ENCODE measurements around the gene NRXN3. TPM values are rescaled to one million over a fixed set of nuclear protein-coding genes. Genes with fewer than 3 reads are reported as not detected.

NRXN3 gene
- total RNA-seq, 4 donors from 2014 or later: 0.04 to 0.16 TPM; not detected in 2

DNA sequence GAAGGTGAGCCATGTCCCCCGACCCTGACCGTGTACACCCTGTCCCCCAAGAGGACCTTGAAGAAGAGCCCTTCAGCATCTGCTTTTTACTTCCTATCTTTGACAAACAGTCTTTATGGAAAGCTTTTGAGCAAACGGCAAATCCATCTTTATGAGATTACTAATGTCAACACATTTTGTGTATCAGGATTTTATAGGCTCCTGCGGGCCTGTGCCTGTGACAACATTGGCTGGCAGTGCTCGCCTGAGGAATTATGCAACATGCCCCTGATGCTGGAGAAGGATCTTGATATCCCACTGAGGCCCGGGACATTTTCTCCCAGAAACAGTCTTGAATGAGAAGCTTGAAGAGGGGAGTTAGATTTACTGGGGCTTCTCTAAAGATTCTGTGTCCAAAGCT, 416.5 kb downstream of the NRXN3 start:
- intact Hi-C loops (cut with DNase I; ENCODE audit: low total_unique reads): no loop called here
- no peaks in the 10 kb centered on the region for H3K9me3 ChIP-seq
- TF ChIP-seq, protein P1, sequence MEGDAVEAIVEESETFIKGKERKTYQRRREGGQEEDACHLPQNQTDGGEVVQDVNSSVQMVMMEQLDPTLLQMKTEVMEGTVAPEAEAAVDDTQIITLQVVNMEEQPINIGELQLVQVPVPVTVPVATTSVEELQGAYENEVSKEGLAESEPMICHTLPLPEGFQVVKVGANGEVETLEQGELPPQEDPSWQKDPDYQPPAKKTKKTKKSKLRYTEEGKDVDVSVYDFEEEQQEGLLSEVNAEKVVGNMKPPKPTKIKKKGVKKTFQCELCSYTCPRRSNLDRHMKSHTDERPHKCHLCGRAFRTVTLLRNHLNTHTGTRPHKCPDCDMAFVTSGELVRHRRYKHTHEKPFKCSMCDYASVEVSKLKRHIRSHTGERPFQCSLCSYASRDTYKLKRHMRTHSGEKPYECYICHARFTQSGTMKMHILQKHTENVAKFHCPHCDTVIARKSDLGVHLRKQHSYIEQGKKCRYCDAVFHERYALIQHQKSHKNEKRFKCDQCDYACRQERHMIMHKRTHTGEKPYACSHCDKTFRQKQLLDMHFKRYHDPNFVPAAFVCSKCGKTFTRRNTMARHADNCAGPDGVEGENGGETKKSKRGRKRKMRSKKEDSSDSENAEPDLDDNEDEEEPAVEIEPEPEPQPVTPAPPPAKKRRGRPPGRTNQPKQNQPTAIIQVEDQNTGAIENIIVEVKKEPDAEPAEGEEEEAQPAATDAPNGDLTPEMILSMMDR (IDR thresholded peaks at IDR 0.05 in 4 of 5, conservative IDR thresholded peaks at IDR 0.05 in 1 of 5): no peak
- TF ChIP-seq POLR2A (IDR thresholded peaks at IDR 0.05): no peak
- in situ Hi-C loops (cut with MboI; ENCODE audit: low sequenced_read_pairs in 4 of 4): loop anchor here in 1 of 4 donors (25.0 kb wide), 1 partner anchor 724 kb away; no protein-coding TSS in a partner anchor
- no peak for ATAC-seq
- no peak for DNase-seq
- H3K4me1 ChIP-seq: no peaks in the 10 kb centered on the region
- no peaks in the 10 kb centered on the region for H3K27me3 ChIP-seq
- no peak overlapping the region for H3K27ac ChIP-seq
- H3K36me3 ChIP-seq: no peaks in the 10 kb centered on the region
- H3K4me3 ChIP-seq: no peak overlapping the region

DNA sequence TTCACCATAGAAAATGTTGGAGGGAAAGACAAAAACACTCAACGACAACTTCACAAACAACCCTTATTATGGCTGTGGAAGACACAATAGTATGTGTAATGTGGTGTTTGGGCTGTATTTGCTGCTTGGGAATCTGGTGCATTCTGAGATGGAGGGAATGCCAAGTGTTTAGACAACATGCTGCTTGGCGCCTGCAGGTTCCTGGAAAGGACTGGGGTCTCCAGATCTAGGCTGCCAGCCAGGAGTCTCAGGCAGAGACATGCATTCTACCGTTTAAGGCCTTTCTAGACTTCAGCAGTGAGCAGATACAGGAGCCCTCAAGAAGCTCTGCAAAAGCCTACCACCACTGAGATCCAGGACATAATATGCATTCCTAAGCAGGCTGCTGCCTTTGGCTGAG, 418.7 kb downstream of the NRXN3 start:
- H3K27me3 ChIP-seq: no peaks in the 10 kb centered on the region
- no peaks in the 10 kb centered on the region for H3K9me3 ChIP-seq
- H3K4me3 ChIP-seq: no peak overlapping the region
- in situ Hi-C loops (cut with MboI; ENCODE audit: low sequenced_read_pairs in 4 of 4): loop anchor here in 1 of 4 donors (25.0 kb wide), 1 partner anchor 727 kb away; no protein-coding TSS in a partner anchor
- no peak for DNase-seq
- no peak overlapping the region for H3K27ac ChIP-seq
- no peaks in the 10 kb centered on the region for H3K36me3 ChIP-seq
- TF ChIP-seq, protein P1 (IDR thresholded peaks at IDR 0.05 in 4 of 5, conservative IDR thresholded peaks at IDR 0.05 in 1 of 5): no peak
- TF ChIP-seq POLR2A (IDR thresholded peaks at IDR 0.05): no peak
- no peaks in the 10 kb centered on the region for H3K4me1 ChIP-seq
- intact Hi-C loops (cut with DNase I; ENCODE audit: low total_unique reads): no loop called here
- ATAC-seq: no peak

DNA sequence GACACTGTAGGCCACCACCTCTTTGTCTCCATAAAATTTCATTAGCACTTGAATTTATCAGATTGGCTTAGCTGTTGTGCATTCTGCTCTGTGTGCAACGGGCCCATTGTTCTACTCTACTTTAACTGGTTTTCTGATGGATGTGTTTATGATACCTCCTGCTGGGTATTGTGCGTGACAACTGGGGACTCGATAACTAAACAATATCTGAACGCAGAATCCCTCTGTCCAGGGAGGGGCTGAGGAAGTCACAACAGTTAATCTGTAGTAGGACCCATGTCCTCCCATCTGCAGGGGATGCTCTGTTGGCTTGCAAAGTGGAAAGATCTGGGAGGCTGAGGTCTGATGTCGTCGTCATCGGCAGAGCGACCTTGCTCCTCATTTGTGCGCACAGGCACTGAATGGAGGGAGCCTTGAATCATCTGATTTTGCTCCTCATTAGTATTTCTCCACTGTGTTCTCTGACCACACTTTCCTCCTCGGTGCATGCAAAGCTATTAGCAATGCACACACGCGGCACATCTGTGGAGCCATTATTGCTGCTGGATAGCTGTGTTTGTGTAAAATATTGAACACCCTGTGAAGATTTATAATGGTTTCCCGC, 422.5 kb downstream of the NRXN3 start:
- ATAC-seq: no peak

DNA sequence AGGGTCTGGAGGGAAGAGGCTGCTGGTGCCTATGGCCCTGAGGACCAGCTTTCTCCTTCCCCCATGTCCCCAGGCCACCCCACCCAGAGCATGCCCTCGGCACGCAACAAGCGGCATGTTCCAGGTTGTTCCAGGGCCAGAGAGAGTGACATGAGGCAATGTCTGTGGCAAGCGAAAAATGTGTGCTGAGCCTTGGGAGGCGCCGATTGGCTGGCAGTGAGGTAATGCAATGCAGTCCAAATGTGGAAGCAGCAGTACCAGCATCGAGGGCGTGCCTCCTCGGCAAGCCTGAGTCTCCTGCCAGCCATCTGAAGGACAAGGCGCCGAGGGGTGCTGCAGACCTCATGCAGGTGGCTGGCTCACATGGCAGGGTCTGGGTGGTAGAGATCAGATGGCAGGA, 423.8 kb downstream of the NRXN3 start:
- DNase-seq (peak in 1 of 2 donors; percentile 63), ATAC-seq (peak in 1 of 2 donors; percentile 67)
- in situ Hi-C loops (cut with MboI; ENCODE audit: low sequenced_read_pairs in 4 of 4): loop anchor here in 1 of 4 donors (25.0 kb wide), 1 partner anchor 732 kb away; no protein-coding TSS in a partner anchor

More for the DNA sequence above, 422.5 kb downstream of the NRXN3 start:
- H3K4me1 ChIP-seq: no peaks in the 10 kb centered on the region
- DNase-seq: no peak
- H3K9me3 ChIP-seq: no peaks in the 10 kb centered on the region
- H3K27me3 ChIP-seq: no peaks in the 10 kb centered on the region
- H3K27ac ChIP-seq: no peak overlapping the region
- in situ Hi-C loops (cut with MboI; ENCODE audit: low sequenced_read_pairs in 4 of 4) (loop anchor here in 1 of 4 donors (25.0 kb wide), 1 partner anchor 730 kb away; no protein-coding TSS in a partner anchor), intact Hi-C loops (cut with DNase I; ENCODE audit: low total_unique reads) (no loop called here)
- H3K4me3 ChIP-seq: no peak overlapping the region
- no peaks in the 10 kb centered on the region for H3K36me3 ChIP-seq
- TF ChIP-seq, protein P1 (IDR thresholded peaks at IDR 0.05 in 4 of 5, conservative IDR thresholded peaks at IDR 0.05 in 1 of 5): no peak
- TF ChIP-seq POLR2A (IDR thresholded peaks at IDR 0.05): no peak

More for the DNA sequence above, 423.8 kb downstream of the NRXN3 start:
- Histone ChIP-seq H3K9me3 (no peaks in the 10 kb centered on the region), H3K36me3 (no peaks in the 10 kb centered on the region), H3K27ac (no peak overlapping the region), H3K4me3 (no peak overlapping the region), H3K4me1 (no peaks in the 10 kb centered on the region), H3K27me3 (no peaks in the 10 kb centered on the region)
- TF ChIP-seq, protein P1 (IDR thresholded peaks at IDR 0.05 in 4 of 5, conservative IDR thresholded peaks at IDR 0.05 in 1 of 5): no peak
- TF ChIP-seq POLR2A (IDR thresholded peaks at IDR 0.05): no peak
- intact Hi-C loops (cut with DNase I; ENCODE audit: low total_unique reads): loop anchor here (2.0 kb wide), 1 partner anchor 27 kb away; no protein-coding TSS in a partner anchor
